Choroid plexus epithelial cell (primary cell): ENCODE results near the gene SKAP2.

Source experiments
- DNase-seq: peaks from one replicate; pipeline ENCODE4 v3.0.0-alpha.2; 2010; ENCODE audit warnings: low read depth
- H3K4me3 ChIP-seq: 2 replicates; pipeline ENCODE4 v1.5.1; 2011; ENCODE audit warnings: low read depth, mild to moderate bottlenecking, control low read depth, low read length, moderate library complexity
- CTCF ChIP-seq: conservative IDR thresholded peaks from 2 replicates; pipeline ENCODE4 v1.5.1; 2011; ENCODE audit warnings: low read depth, mild to moderate bottlenecking, control low read depth, inconsistent platforms, low read length, moderate library complexity

The SKAP2 gene

DNA sequence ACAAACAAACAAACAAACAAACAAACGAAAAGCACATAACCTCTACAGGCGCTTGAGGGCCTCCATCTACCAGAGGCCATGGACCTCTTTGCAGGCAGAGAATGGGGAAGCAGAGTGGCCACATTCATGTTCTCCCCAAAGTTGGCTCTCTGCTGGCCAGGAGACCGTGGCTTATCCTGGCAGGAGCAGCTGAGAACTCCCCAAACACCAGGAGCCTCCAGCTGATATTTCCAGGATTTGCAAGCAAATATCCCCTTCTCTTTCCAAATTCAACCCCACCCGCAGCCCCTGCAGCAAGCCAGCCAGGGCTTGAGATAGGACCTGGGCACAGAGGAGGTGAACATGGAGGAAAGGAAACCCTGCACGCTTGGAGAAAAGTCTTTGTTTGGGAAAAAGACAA is 240.0 kb downstream of the SKAP2 start:
- TF ChIP-seq CTCF, result no peak
- no peak for DNase-seq
- H3K4me3 ChIP-seq, result no peak overlapping the region

DNA sequence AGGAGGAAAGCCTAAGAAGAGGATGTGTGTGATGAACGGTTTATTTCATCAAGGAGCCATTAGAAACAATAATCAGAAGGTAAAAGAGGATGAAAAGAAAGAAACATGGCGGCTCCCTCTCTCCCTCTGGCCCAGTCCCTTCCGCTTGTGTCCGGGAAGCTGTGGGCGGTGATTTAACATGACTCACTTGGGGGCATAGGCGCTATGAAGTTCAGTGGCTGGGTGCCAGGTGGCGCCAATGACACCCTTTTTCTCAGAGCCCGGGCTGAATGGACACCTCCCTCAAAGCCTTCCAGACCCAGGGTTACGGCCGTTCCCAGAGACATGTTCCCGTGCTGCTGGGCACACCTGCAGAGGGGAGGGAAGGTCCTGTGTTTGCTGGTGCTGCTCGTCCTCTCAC is 244.0 kb downstream of the SKAP2 start:
- no peak for DNase-seq
- TF ChIP-seq CTCF, result no peak
- no peak overlapping the region for H3K4me3 ChIP-seq

- no peak overlapping the region for H3K4me3 ChIP-seq
- TF ChIP-seq CTCF, result no peak
- no peak for DNase-seq
Measured at GRCh38 chr7:26619348-26619984, 244.9 kb downstream of the SKAP2 start.

- no peak overlapping the region for H3K4me3 ChIP-seq
- TF ChIP-seq CTCF, result no peak
- no peak for DNase-seq
Measured at GRCh38 chr7:26618898-26619297, 245.5 kb downstream of the SKAP2 start.

DNA sequence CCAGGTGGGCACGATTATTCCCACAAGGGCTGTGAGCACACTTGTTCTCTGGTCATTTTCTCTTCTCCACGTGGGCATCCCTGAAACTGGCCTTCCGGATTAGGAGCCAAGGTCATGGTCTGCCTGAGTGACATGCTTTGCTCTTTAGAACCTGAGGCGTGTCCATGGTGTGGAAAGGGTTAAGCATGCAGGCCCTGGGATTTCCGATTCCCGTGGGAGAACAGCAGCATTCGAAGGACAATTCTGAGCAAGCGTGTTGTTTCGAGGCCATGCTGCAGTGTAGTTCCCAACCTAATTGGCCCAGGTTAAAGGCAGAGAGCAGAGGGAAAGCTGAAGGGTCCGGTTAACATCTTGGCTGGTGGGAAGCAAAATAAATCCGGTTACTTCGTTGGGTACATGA is 245.9 kb downstream of the SKAP2 start:
- DNase-seq, result no peak
- TF ChIP-seq CTCF, result no peak
- no peak overlapping the region for H3K4me3 ChIP-seq
